ENCODE data around the gene CNTNAP5.

The CNTNAP5 gene

DNA sequence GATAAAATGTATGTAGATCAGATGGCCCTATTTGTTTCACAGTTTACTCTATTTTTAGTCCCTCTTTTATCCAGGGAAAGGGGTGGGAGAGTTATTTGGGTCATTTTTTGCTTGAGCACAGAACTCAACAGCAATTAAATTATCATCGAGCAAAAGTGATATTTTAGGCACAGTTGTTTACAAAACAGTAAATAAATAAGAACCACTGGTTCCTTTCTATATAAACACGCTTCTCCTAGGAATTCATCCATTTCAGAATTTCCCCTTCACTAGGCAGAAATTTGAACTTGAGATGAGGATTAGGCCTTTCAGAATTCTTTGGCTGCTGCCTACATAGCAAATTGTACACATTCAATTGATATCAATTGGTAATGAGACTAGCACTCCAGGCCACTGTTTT, 812.4 kb downstream of the CNTNAP5 start:
- DNase-seq = no peak

DNA sequence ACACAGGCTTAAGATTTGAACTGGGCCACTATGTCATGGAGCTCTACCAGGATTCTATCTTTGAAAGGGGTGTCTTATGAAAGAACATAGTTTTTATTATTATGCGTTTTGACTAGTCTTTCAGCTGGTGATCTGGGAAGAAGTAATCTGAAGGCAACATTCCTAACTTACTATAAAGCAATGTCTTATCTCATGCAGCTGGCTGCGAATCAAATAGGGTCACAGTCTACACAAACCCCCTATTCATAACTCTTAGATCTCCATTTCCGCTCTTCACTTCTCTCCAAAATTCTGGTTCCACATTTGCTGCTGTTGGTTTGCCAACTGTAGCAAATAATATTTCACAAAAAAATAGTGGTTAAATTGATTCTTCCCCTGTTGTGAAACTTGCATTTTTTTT, 813.3 kb downstream of the CNTNAP5 start:
- DNase-seq = no peak

DNA sequence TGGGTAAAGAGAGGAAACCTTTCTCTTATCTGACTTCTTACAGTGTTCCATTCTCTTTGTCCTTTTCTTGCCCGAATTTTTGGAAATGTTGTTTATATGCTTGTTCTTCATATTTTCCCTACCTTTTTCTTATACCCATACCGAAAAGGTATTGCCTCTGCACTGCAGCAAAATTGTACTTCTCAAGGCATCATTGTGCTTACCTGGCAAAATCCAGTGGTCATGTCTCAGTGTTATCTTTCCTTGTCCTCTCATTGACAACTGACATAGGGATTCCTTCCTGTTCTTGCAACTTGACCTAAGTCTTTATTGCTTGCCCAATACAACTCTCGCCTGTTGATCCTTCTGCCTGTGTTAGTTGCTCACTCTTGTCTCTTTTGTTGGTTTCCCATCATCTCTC, 842.2 kb downstream of the CNTNAP5 start:
- no peak for DNase-seq

DNA sequence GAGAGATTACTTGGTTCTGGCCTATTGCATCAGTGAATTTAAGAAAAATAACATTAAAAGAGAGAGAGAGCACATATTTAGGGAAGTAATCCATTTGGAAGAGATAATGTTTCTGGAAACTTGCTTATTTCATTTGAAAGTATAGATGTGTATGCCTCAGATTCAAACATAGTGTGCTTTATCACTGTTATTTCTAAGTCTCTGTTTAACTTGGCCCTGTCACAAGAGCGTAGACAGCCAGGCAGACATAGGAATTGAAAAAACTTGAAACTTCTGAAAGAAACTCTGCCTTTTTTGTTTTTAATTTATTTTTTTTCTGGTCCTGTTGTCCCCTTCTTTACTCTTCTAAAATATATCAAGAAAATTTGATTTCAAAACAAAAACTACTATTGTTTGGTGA, 849.1 kb downstream of the CNTNAP5 start:
- DNase-seq = no peak

DNA sequence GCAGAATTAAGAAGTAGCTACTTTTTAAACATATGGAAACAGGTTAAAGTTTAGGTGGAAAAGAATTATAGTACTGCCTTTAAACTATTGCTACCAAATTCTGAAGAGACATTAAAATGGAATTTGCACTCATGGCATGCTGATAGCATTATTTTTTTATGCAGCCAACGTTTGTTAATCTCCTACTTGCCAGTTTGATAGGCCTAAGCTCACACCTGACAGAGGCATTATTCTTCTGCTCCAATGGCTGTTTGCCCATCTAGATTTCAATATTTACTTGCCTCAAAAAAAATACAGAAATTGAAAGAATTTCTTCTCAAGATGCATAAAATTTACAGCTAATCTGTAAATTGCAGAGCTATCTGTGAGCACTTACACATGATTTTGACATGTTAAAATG, 849.6 kb downstream of the CNTNAP5 start:
- no peak for DNase-seq

DNA sequence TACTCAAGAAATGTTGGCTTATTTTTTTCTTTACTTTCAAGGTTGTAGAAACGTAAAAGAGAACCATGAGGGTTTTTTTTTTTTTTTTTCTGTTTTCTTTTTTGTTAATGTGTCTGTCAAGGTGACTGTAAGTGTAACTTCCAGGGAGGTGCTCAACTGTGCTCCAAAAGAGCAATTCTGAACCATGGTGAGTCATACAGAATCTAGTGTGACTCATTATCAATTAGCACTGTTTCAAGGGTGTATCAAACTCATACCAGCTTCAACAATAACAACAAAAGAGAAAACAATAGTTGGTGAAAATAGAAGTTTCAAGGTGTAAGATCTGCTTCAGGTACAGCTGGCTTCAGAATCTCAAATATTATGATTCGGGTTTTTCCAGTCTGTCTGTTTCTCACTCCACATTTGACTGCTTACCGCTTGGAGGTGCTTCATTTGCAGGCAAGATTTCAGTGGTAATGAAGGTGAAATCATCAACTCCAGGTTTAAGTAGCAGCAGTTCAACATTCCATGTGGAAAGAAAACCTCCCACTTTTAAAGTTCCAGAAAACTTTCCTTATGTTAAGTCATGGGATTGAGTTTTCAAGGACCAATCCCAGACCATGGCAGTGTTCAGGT, 850.6 kb downstream of the CNTNAP5 start:
- DNase-seq = no peak

DNA sequence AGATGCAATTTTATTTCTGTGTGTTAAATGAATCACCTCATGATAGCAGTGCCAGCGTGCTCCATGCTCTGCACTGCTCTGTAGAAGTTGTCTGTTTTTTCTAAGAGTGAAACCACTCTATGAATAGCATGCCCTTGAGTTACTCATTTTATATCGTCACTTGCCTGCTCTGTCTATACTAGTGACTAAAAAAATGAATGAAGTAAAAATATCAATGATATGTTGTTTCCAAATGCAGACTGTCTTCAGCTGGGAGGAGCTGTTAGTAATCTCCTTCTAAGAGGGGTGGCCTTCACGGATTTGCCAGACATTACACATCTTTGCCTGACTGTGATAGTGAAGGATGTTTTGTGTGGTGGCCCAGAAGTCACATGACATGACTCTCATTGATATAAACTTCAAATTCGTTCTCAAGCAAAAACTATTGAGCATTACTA, 852.1 kb downstream of the CNTNAP5 start:
- DNase-seq = no peak

DNA sequence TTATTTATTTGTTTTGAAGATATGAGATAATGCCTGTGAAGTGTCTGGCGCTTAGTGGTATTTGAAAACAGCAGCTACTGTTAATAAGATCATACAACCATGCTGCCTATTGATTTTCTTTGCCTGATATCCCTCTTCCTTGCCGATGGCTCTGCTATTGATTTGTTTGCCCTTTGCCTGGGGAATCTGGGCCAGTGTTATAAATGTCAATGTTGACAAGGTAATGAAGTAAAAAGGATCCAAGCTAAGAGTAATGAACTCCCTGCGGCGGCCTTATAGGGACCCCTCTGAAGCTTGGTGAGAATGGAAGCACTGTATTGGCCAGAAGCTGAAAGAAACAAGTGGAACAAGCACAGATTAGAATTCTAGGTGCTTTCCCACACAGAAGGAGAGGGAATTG, 854.6 kb downstream of the CNTNAP5 start:
- DNase-seq = no peak

DNA sequence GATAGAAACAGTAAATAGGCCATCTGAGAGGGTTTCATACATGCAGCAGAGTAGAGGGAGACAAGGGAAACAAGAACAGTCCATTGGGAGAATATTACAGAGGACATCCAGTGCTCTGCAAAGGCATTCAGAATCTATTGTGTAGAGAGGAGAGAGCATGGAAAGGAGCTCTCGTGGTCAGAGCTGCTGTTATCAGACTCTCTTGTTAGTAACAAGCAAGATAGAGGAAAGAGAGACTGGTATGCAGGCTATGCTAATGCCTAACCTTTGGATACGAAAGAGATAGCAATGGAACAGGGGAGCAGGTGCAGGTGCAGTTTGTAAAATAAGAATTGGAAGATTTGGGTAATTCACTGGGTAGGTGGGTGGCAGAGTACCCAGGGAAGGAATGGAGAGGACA, 855.9 kb downstream of the CNTNAP5 start:
- DNase-seq = no peak

DNA sequence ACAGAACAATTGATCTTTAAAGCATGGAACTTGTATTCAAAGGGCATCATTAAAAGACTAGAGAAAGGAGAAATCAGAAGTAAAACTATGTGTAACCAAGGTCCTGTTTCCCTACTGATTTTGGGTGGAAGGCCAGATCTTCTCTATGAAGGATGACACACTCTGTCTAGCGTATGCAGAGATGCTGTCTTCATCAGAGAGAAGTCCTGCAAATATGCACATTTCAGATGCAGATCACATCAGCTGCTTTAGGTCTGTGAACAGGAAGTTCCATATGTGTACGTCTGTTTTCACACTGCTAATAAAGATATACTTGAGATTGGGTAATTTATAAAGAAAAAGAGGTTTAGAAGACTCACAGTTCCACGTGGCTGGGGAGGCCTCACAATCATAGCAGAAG, 857.3 kb downstream of the CNTNAP5 start:
- no peak for DNase-seq

DNA sequence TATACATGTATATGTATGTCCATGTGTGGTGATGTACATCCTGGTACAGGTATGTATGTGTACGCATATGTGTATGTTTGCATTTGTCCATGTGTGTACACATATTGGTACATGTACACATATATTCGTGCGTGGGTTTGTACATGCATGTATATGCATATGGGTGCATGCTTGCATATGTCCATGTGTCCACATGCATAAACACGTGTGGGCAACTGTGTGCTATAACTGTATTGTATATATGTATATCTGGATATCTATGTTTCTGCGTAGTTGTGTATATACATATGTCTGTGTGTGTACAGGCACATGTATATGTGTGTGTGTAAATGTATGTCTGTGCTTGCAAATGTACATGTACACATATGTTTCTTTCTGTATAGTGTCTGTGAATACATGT, 858.5 kb downstream of the CNTNAP5 start:
- no peak for DNase-seq

DNA sequence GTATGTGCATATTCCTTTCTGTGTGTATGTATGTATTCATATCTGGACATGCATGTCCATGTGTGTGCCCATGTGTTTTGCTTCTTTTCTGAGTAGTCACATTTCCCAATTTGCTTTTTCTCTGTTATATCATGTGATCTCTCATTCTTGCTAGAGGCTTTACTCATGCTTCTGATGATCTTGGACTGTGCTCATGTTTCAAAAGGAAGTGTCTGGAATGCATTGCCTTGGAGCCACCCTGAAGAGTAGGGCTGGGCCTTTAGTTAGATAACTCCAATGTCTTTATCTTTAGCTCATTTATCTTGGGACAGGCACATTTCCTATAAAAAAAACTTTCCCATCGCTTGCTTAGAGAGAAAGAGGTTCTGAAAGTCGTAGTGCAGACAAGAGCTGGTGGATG, 859.2 kb downstream of the CNTNAP5 start:
- no peak for DNase-seq

DNA sequence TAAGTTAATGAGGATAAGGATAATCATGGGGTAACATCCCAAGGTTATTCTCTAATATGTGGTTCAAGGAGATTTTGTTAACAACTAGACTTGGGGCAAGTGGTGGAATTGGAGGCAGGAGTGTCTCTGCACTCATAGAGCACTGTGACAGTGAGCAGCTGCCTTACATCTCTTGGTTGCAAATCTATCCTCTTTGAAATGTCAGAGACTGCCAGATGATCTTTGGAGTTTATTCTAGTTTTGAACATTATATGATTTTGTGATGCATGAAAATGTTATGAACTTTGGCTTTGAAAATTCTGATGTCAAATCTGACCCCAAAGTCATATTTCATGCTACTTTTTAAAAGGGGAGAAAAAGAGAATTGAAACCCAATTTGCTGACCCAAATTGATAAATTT, 861.1 kb downstream of the CNTNAP5 start:
- no peak for DNase-seq

DNA sequence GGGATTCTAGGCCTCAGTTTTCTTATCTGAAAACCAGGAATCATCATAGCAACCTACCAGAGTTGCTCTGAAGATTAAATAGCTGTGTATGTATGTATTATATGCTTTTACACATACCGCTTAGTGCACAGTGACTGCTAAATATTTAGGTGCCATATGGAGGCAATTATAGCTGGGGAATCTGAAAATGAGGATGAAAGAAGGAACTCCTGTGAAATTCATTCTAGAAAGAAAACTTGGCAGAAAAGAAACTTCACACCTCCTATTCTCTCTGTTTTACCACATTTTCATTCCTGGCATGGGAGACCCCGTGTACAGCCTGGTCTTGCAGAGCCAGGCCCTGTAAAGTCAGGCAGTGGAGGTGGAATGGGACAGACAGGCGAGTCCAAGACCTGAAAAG, 862.4 kb downstream of the CNTNAP5 start:
- no peak for DNase-seq

DNA sequence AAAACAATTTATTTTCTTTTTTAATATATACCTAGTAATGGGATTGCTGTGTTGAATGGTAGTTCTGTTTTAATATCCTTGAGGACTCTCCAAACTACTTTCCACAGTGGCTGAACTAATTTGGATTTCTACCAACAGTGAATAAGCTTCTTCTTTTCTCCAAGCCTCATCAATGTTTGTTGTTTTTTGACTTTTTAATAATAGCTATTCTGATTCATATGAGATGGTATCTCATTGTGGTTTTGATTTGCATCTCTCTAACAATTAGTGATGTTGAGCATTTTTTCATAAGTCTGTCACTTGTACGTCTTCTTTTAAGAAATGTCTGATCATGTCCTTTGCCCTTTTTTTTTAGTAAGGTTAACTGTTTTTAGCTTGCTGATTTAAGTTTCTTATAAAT, 863.3 kb downstream of the CNTNAP5 start:
- DNase-seq = no peak

DNA sequence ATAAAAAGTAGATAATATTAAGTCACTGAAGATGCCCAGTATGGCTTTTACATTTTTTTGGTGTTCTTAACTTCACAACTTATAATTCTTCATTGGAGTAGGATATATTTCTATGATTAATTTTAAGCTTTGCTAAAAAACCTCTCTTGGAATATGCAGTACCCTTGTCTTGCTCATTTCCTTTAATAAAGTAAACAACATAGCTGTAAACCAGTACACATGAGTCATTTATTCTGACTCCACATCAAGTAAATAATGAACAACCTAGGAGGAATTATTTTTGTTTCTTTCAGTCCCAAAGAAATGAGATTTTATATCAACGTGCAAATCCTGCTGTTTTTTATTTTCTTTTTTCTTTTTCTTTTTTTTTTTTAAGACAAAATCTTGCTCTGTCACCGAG, 869.1 kb downstream of the CNTNAP5 start:
- DNase-seq = no peak

DNA sequence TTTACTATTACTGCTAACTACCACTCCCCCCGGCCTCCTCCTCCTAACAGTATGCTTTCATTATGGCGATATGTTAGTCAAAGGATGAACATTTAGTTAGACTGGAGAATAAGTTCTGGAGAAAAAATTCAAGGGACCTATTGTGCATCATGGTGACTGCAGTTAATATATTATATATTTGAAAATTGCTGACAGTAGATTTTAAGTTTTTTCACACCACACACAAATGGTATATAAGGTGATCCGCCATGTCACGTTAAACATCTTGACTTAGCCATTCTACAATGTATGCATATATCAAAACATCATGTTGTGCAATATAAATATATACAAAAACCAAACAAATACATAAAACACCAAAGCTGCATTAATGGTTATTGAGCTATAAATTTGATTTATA, 873.7 kb downstream of the CNTNAP5 start:
- no peak for DNase-seq

DNA sequence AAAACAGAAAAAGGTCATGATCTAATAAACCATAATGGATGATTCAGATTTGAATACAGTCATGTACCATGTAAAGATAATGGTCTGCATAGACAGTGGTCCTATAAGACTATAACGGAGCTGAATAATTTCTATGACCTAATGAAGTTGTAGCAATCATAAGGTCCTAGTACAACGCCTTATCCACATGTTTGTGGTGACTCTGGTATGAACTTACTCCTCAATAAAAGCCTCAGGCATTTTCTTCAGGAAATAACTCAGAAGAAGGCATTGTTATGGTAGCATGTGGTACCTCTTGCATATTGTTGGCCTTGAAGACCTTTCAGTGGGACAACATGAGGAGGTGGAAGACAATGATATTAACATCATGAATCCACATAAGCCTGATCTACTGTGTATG, 883.3 kb downstream of the CNTNAP5 start:
- DNase-seq = no peak

DNA sequence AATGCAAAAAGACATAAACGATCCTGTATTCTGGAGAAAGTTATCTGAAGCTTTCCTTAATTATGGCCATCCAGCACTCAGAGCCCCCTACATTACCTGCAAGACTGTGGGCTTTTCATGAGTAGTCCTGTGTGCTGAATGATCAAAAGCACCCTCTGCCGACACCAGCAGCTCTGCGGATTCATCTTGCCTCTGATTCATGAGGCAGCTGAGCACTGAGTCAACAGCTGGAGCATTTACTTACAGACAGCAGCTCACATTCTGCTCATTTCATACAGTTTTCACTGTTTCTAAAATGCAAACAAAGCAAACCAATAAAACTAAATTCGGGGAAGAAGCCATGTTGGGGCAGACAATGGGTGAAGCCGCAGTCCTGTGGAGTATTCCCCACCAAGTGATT, 886.5 kb downstream of the CNTNAP5 start:
- no peak for DNase-seq

DNA sequence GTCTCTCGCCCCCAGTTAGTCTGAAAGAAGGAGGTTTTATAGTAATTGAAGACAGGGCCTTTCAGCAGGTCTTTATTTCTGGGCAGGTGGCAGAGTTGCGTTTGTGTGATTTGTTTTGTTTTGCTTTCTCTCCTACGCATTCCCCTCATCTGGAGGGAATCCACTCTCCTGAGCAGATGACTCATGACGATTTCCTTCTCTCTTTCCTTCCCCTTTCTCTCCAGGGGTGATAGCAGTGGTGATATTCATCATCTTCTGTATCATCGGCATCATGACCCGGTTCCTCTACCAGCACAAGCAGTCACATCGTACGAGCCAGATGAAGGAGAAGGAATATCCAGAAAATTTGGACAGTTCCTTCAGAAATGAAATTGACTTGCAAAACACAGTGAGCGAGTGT, 888.8 kb downstream of the CNTNAP5 start:
- no peak for DNase-seq

DNA sequence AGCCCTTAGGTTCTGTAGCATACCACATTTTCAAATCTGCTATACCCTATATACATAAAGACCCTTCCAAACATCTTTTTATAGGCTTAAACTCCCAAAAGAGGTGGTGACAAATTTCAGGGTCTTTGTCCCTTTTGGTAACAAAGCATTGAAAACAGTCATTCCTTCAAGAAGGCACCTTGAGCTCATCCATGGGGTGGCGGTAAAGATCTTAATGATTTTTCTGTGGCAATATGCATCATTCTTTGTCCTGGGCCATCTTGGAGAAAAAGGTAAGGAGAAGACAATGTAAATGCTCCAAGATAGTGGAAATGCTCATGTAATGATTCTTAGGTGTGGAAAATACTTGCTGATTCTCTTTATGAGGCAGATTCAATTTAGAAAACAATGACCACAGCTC, 890.5 kb downstream of the CNTNAP5 start:
- DNase-seq = no peak

DNA sequence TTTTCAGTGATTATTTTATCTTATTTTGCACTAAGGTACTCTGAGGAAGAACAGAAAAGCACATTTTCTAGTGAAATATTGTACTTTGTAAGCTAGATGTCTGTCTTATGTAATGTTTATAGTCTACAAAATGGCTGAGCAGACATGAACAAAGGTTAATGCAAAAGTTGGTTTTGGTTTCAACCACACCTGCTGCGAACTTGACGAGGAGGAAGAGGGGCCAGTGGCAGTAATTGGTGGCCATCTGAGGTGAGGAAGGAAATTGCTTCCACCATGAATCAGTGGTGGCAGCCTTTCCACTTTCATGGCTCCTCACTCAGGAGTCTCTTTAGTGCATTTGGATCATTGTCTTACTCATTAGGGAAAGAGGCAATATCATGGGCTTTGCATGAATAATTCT, 894.2 kb downstream of the CNTNAP5 start:
- no peak for DNase-seq

DNA sequence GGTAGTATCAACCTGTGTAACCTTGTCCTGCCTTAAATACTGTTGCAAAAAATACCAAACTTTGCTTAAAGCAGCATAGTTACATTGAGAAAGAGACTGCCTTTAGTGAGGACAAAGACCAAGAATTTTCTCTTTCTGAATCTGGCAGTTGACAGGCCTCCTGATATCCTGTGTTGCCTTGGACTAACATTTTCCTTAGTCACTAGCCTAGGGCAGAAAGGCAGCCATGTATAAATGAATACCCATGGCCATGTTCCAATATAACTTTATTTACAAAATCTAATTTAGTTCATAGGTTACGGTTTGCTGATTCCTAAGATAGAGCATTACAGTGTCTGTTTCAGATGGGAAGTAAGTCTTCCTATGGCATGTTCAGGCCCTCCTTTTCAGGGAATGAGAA, 895.4 kb downstream of the CNTNAP5 start:
- DNase-seq = no peak

DNA sequence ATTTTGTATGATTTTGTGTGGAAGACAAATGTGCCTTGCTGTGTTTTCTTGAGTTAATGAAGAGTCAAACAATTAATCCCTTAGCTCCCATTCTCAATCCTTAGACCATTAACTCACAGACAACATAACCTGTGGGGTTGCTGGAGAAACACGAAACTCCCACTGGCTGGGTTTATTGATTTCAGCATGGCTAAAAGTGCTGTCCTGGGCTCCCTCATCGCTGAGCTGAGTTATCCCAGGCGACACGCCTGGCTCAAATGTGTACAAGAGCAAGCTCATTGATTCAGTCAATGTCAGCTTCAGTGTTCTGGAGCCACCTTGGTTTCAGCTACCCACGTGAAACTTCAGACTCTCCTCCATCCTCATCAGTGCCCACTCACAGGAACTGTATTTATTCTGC, 896.1 kb downstream of the CNTNAP5 start:
- DNase-seq = no peak

DNA sequence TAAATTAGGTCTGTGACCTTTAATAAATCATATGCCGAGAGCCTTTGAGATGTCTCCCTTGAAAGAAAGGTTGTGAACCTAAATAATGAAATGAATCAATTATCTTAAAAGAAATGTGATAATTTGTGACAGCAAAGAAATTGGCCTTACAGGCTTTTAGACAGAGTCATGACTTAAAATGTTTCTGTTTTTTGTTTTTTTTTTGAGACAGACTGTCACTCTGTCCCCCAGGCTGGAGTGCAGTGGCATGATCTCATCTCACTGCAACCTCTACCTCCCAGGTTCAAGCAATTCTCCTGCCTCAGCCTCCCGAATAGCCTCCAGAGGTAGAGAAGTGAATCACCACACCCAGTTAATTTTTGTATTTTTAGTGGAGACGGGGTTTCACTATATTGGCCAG, 898.0 kb downstream of the CNTNAP5 start:
- no peak for DNase-seq

DNA sequence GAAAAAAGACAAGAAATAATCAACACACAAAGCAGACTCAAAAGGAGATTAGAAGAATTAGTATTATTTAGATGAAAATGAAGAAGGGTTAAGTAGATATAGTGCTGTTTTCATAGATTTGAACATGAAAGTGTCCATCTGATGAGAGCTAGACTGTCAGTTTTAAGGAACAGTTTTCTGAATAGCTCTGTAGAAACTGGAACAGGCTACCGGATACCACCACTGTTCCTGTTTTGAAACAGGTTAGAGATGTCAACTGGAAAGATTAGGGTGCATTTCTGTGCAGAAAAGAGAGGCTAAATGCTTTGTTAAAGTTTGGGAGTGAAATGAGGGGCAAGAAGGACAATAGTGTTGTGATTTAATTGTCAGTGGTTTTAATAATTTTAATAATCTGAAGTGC, 908.8 kb downstream of the CNTNAP5 start:
- no peak for DNase-seq

Measured in SW 1271 (cell line).